Adipose tissue (tissue), 3 donors: ENCODE data around the gene AOC3. TPM values are rescaled to one million over a fixed set of nuclear protein-coding genes. Genes with fewer than 3 reads are reported as not detected.
A peak's percentile ranks its signal among the peaks of the same experiment; 100 is the strongest.

ENCODE experiments used
- H3K27ac ChIP-seq: one replicate; pipeline ENCODE4 v1.5.1; 2013; ENCODE audit warnings: low read depth, low read length
- WGBS, 3 donors: extraction: QIAGEN DNeasy Blood & Tissue Kit; methylation state at CpG; one replicate each; pipeline ENCODE4 v1.1.7; 2013; 5-methylcytosine and 5-hydroxymethylcytosine counted together
- polyA plus RNA-seq, 3 donors: library from polyadenylated mRNA; stranded (reverse); fragments of 200-250 nt; gene quantifications; one replicate each; pipeline ENCODE4 v1.2.3, GENCODE V29; 2013
- donor health status: healthy with polysubstance abuse.
- donor health status: Bipolar disorder and iron deficiency.
- donor health status: healthy.

Gene AOC3, protein sequence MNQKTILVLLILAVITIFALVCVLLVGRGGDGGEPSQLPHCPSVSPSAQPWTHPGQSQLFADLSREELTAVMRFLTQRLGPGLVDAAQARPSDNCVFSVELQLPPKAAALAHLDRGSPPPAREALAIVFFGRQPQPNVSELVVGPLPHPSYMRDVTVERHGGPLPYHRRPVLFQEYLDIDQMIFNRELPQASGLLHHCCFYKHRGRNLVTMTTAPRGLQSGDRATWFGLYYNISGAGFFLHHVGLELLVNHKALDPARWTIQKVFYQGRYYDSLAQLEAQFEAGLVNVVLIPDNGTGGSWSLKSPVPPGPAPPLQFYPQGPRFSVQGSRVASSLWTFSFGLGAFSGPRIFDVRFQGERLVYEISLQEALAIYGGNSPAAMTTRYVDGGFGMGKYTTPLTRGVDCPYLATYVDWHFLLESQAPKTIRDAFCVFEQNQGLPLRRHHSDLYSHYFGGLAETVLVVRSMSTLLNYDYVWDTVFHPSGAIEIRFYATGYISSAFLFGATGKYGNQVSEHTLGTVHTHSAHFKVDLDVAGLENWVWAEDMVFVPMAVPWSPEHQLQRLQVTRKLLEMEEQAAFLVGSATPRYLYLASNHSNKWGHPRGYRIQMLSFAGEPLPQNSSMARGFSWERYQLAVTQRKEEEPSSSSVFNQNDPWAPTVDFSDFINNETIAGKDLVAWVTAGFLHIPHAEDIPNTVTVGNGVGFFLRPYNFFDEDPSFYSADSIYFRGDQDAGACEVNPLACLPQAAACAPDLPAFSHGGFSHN
- polyA plus RNA-seq, result 100 to 1,000 TPM in 2 of 3 donors, 10 to 100 TPM in 1; 59.7 to 515 (median 182) TPM

DNA sequence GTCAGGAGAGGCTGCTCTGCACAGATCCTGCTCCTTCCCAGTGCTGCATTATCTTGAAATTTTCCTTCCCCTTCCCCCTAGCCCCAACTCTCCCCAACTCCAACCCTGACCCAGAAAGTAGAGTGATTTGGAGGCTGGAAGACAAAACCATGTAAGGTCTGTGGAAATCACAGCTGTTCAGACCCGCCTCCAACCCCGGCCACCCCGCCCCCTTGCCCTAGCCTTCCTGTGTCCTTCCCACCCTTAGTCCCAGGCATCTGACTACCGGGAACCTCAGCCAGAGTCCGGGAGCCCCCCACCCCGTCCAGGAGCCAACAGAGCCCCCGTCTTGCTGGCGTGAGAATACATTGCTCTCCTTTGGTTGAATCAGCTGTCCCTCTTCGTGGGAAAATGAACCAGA is at the start of gene AOC3:
AOC3 (plus strand) TSS at position 246 of the 400 bp plus-strand sequence; CDS start at position 391, 145 bp downstream.
- H3K27ac ChIP-seq, result no peak within 1 kb of the TSS
- WGBS, 3 donors, result 27 to 51% (median 39%) methylated on average over 9 of the region's 9 CpGs

DNA sequence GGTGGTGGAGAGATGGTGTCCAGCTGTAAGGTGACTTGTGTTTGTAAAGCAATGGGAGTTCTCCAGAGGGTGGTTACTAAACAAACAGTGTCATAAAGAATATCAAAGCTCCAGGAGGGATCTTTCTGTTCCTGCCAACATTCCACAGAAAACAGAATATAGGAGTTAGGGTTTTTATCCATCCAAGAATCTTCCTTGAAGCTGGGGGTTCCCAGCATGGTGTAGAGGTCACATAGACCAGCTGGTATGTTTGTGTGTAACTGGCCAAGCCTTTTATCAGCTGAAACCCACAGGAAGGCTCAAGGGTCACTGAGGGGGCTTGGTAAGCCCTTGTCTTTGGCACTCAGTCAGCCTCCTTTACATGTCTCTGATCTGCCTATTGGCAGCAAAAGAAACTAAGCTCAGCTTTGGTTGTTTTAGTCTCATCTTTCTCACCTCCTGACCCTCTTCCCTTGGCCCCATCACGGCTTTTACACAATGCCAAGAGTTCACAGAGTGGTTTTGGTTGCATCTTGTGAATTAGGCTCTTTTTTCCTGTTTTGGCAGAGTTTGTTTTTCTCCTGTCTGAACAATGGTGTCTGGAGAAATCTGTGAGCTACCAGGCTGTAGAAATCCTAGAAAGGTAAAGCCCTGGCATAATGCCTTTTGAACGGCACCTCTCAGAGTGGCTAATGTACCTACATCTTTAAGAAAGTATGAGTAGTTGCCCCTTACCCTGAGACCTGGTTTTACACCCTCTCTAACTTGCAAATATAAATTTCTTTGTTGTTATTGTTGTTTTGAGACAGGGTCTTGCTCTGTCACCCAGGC is 47.7 kb upstream of the AOC3 start:
- no peak overlapping the region for H3K27ac ChIP-seq
- WGBS, 3 donors, result 56 to 66% (median 58%) methylated on average over 2 of the region's 2 CpGs

DNA sequence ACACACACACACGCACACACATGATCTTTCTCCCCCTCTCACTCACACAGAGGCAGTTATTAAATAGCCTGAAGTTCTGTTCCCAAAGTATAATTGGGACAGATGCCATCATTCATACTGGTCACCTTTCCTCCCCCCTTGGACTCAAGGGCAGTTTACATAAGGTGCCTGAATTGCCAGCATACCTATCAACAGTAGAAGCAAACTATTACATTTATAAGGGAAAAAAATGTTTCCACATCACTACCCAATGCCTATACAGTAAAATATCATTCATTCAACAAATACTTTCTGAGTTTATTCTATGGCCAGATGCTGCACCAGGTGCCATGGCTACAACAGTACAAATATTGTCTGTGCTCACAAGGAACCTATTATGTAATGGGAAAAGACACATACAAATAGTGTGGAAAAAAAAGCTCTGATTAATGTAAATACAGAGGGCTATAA is 46.1 kb upstream of the AOC3 start:
- WGBS, 3 donors, result 19 to 93% (median 84%) methylated on average over 1 of the region's 1 CpG
- no peak overlapping the region for H3K27ac ChIP-seq

GRCh38 chr17:42806249-42806648 is 44.8 kb upstream of the AOC3 start:
- H3K27ac ChIP-seq, result no peak overlapping the region
- WGBS, 3 donors, result 48 to 94% (median 93%) methylated on average over 1 of the region's 1 CpG

- H3K27ac ChIP-seq, result no peak overlapping the region
- WGBS, 3 donors, result 17 to 26% (median 25%) methylated on average over 3 of the region's 3 CpGs
Measured at GRCh38 chr17:42809250-42809649, 41.7 kb upstream of the AOC3 start.

DNA sequence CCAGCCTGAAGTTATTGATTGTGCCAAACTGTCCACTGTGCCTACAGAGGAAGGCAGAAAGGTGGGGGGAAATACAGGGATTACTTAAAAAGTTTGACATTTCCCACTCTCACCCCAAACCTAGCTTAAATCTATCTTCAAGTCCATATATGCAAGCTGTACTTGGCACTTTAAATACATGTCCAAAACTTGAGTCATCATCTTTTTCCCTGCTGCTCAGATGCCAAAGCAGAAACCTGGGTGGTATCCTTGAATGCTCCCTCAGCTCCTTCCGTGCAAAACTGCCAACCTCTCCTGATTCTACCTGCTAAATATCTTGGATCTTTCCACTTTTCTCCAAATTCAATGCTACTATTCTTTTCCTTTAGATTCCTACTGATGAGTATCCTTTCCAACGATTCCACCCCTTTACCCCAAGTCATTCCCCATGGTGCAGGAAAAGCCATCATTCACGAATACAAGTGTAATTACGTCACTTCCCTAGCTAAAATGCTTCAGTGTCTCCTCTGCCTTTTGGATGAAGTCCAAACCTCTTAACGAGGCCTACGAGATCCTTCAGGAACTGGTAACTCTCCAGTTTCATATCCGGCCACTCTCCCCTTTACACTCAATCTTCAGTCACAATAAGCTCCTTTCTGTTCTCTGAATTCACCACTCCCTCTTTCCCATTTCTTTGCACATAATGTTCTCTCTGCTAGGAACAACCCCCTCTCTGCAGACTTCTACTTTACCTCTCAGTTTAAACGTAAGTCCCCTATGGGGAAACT is 36.2 kb upstream of the AOC3 start:
- WGBS, 3 donors, result 33 to 65% (median 34%) methylated on average over 8 of the region's 8 CpGs
- no peak overlapping the region for H3K27ac ChIP-seq

DNA sequence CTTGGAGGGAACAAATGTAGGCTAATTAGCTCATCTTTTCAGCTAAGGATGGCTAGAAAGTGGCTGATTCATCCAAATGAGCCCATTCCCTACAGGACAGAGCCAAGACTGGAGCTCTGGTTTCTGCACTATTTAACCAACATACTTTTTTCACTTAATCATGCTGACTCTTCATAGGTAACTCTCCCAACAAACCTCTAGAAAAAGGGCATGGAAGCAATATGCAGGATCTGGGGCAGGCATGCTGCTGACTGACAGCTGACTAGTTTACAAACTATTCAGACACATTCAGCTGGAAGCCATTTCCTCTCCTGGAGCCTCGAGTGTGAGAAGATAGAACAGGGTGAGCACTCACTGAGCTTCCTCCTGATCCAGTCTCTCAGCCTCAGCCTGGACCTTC is 33.1 kb upstream of the AOC3 start:
- no peak overlapping the region for H3K27ac ChIP-seq
- 65 to 79% (median 76%) methylated on average over 1 of the region's 1 CpG for WGBS, 3 donors

DNA sequence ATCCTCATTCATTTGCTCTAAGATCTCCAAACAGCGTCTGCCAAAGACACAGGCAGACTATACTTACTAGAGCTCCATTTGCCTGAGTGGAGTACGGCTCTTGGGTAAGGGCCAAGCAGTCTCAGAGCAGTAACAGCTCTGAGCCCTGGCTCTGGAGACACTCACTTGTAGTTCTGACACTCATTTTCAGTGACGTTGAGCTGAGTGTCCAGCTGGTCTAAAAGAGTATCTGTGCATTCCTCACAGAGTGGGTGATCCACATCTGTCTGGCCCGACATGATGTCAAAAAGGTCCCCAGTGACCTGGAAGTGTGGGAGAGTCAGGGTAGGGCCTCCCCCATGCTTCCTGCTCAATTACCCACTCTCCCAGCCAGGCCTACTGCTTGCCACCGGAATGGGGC is 32.6 kb upstream of the AOC3 start:
- WGBS, 3 donors, result 80 to 83% (median 82%) methylated on average over 5 of the region's 5 CpGs
- no peak overlapping the region for H3K27ac ChIP-seq

DNA sequence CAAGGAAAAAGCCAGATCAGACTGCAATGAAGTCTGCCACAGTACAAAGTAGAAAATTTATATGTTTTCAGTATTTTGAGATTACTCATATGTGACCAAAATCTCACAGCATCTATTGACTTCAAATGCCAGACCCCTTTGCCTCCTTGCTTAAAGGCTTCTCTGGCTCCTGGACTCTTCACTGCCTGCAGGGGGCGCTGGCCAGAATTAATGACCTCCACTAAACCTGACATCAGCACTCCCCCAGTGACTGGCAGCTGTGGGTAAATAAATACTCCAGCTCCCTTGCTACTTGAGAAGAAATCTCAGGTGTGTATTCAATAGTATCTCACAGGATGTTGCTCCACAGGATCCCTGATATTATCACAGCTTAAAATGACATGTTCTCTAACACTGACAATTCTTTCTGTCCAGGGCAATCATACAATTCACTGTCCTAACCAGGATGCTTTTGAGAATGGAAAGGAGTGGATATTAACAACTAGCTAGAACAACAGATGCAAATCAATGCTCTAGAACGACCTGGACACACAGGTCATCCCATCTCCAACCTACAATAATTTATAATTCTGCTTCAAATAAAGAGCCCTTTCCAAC is 31.0 kb upstream of the AOC3 start:
- 12 to 45% (median 35%) methylated on average over 2 of the region's 2 CpGs for WGBS, 3 donors
- H3K27ac ChIP-seq, result no peak overlapping the region

DNA sequence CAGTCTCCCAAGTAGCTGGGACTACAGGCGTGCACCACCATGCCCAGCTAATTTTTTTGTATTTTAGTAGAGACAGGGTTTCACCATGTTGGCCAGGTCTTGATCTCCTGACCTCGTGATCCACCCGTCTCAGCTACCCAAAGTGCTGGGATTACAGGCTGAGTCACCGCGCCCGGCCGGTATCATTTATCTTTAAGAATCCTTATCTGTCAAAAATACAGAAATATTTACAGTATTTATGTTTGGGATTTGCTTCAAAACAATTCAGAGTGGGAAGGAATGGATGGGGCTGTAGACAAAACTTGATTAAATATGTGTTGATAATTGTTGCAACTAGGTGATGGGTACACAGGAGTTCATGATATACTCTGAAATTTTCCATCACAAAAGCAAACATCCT is 29.8 kb upstream of the AOC3 start:
- H3K27ac ChIP-seq, result no peak overlapping the region
- 91 to 95% (median 94%) methylated on average over 7 of the region's 7 CpGs for WGBS, 3 donors

DNA sequence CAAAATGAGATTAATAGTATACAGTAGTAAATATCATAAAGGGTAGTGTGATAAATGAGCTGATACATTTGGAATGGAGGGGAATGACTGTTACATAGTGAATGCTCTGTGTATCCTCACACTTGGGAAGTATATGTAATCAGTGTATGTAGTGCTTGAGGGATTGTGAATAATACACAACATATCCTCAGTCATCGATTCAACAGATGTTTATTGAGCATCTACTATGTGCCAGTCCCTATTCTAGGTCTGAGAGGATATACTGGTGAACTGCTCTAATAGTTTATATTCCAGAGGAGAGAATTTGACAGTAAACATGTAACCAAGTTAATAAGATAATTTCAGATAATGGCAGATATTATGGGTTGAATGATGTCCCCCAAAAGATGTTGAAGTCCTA is 23.5 kb upstream of the AOC3 start:
- 91 to 94% (median 93%) methylated on average over 1 of the region's 1 CpG for WGBS, 3 donors
- no peak overlapping the region for H3K27ac ChIP-seq

- H3K27ac ChIP-seq, result no peak overlapping the region
Measured at GRCh38 chr17:42830971-42831370, 20.0 kb upstream of the AOC3 start.

DNA sequence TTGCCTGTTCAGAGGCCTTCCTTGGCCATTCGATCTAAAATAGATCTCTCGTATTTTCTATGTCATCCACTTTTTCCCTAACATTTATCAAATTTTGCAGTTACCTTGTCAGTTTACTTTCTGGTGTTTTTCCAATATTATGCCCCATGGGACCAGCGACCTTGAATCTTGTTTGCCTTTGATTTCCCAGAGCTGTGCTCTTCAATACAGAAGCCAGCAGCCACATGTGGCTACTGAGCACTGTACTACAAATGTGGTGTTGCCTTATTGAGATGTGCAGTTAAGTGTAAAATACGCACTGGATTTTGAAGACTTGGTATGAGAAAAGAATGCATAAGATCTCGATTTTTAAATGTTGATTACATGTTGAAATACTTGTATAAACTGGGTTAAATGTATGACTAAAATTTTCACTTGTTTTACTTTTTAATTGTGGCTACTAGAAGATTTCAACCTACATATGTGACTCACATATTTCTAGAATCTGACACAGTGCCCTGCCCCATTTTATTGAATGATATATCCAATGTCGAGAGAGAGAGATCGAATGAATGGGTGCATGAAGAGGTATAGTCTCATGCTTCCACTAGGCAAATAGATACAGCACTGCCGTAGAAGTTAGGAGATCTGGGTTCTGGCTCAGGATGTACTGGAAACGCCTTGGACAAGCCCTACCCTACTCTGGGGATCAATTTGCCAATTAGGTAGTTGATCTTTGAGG is 18.6 kb upstream of the AOC3 start:
- 19 to 55% (median 52%) methylated on average over 9 of the region's 9 CpGs for WGBS, 3 donors
- peak overlapping the region; percentile 8 for H3K27ac ChIP-seq

- peak within 1 kb of the TSS; percentile 8 for H3K27ac ChIP-seq
- WGBS, 3 donors, result 0% methylated on average over 65 to 71 of the region's 71 CpGs
Measured at GRCh38 chr17:42832934-42833766, 17.8 kb upstream of the AOC3 start, which contains the start of gene PSME3. TSS of gene PSME3 (plus strand) at chr17:42833397. CDS start at chr17:42833632, 235 bp downstream.

DNA sequence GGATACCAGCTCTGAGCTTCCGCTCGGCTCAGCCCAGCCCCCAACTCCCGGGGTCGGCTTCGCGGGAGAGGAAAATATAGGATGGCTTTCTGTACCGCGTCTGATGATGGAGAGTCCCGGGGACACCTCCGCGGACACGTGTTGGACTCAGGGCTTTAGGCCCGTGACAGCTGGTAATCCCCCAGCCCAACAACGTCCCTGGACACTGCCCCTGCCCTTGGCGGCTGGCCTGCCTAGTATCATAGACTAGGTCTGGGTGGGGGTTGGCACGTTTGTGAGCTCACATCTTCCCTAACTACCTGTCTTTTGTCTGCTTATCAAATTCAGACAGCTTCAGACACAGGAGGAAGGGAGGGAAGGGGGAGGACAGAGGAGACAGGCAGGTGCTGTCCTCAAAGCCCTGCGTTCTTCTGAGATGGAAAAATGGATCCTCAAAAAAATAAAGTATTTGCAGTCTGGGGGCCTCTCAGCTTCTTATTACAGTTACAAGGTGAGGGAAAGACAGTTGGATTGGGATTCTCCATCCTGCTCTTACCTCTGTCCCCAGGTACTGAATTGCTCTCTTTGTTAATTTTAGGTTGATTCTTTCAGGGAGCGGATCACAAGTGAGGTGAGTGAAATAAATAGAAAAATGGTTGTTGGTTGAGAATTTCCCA is 17.1 kb upstream of the AOC3 start:
- H3K27ac ChIP-seq, result peak overlapping the region; percentile 8
- 5 to 7% (median 6%) methylated on average over 18 of the region's 18 CpGs for WGBS, 3 donors

DNA sequence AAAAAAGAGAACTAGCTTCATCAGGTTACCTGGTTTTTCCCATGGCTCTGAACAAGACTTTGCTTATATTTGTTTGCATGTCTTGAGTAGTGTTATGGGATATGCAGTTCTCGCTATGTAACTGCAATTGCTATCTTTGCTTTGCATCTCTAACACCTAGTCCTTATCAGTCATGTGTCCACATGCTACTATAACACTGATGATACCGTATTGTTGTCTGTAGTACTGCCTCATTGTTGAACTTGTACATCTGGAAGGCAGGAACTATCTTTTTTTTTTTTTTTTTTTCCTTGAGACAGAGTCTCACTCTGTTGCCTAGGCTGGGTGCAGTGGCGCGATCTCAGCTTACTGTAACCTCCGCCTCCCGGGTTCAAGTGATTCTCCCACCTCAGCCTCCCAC is 15.3 kb upstream of the AOC3 start:
- no peak overlapping the region for H3K27ac ChIP-seq
- 95 to 99% (median 95%) methylated on average over 6 of the region's 6 CpGs for WGBS, 3 donors
